ENCODE results near the gene TBC1D4.
"Not testable (repeated sequence)": the region's sequence is repeated elsewhere in the genome, so short reads cannot be mapped to it uniquely, and the experiment has no call there.

The TBC1D4 gene

DNA sequence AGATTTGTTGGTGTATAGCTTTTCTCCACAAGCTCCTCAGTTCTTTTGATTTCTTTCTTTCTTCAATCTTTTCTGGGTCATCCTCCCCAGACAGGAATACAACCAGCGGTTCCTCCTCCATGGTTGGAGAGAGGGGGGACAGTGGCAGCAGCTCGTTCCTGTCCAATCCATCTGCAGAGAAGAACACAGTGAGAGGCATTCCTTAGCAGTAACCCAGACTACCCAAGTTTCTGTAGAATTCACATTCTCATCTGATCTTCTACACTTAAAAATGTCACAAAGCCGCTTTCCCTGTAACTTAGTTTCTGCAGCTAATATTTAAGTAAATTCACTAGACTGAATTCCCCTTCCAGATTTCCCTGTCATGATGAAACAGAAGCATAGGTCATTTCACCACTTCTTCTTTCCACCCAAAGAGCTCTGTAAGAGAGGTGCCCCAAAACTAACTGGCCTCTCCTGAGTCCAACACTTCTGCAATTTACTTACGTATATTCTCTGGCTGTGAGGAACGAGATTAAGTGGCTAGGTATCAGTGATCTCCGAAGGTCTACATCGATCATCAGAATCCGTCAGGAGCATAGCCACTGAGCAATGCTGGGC, 171.9 kb downstream of the TBC1D4 start:
- H3K9me2 ChIP-seq (replicated peaks; ENCODE audit: insufficient read depth, low read length) = no peaks in the 10 kb centered on the region
- H3K27me3 ChIP-seq (replicated peaks; ENCODE audit: insufficient read depth, low read length) = no peaks in the 10 kb centered on the region
- no peak for DNase-seq
- no peak overlapping the region for H3K9ac ChIP-seq (ENCODE audit: low read length)
- H3K9me3 ChIP-seq (replicated peaks; ENCODE audit: insufficient read depth, low read length) = no peaks in the 10 kb centered on the region
- no peak overlapping the region for H3K4me2 ChIP-seq (ENCODE audit: low read depth, low read length)
- H3K79me2 ChIP-seq (ENCODE audit: low read length) = no peaks in the 10 kb centered on the region
- H3K36me3 ChIP-seq (replicated peaks; ENCODE audit: insufficient read depth, low read length) = no peaks in the 10 kb centered on the region
- no peak overlapping the region for H3K27ac ChIP-seq (ENCODE audit: low read length)
- H3K4me3 ChIP-seq (ENCODE audit: low read length) = no peak overlapping the region
- no peak overlapping the region for H2AFZ ChIP-seq (ENCODE audit: low read length)
- no peaks in the 10 kb centered on the region for H4K20me1 ChIP-seq (ENCODE audit: insufficient read depth, low read length)
- no peaks in the 10 kb centered on the region for H3F3A ChIP-seq (ENCODE audit: insufficient read depth, low read length)
- no peaks in the 10 kb centered on the region for H3K4me1 ChIP-seq (ENCODE audit: low read length)
- TF ChIP-seq EZH2 (optimal IDR thresholded peaks at IDR 0.05; ENCODE audit: low read depth, low read length) = no peak
- TF ChIP-seq, protein P1, sequence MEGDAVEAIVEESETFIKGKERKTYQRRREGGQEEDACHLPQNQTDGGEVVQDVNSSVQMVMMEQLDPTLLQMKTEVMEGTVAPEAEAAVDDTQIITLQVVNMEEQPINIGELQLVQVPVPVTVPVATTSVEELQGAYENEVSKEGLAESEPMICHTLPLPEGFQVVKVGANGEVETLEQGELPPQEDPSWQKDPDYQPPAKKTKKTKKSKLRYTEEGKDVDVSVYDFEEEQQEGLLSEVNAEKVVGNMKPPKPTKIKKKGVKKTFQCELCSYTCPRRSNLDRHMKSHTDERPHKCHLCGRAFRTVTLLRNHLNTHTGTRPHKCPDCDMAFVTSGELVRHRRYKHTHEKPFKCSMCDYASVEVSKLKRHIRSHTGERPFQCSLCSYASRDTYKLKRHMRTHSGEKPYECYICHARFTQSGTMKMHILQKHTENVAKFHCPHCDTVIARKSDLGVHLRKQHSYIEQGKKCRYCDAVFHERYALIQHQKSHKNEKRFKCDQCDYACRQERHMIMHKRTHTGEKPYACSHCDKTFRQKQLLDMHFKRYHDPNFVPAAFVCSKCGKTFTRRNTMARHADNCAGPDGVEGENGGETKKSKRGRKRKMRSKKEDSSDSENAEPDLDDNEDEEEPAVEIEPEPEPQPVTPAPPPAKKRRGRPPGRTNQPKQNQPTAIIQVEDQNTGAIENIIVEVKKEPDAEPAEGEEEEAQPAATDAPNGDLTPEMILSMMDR (IDR thresholded peaks at IDR 0.05; ENCODE audit: low read length) = no peak
- TF ChIP-seq EZH2phosphoT487 (IDR thresholded peaks at IDR 0.05; ENCODE audit: low read length) = no peak

DNA sequence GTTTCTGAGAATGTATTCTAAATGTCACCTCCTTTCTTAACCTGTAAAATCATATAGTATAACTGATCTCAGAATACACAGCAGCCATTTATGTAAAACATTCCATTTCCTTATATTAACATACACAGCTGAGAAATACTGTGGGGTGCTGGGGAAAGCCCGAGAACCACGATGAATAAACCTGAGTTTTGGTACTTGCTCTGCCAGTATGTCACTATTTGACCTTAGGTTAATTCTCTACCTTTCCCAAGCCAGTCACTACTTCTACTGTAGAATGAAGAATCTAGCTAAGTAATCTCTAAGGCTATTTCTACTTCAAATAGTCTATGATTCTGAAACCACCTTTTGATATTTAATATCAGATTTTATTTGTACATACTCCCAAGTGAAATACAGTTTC, 173.7 kb downstream of the TBC1D4 start:
- H3K4me2 ChIP-seq (ENCODE audit: low read depth, low read length) = no peak overlapping the region
- H2AFZ ChIP-seq (ENCODE audit: low read length) = no peak overlapping the region
- no peaks in the 10 kb centered on the region for H3K79me2 ChIP-seq (ENCODE audit: low read length)
- H3K9me2 ChIP-seq (replicated peaks; ENCODE audit: insufficient read depth, low read length) = no peaks in the 10 kb centered on the region
- H3K9me3 ChIP-seq (replicated peaks; ENCODE audit: insufficient read depth, low read length) = no peaks in the 10 kb centered on the region
- DNase-seq = no peak
- TF ChIP-seq EZH2phosphoT487 (IDR thresholded peaks at IDR 0.05; ENCODE audit: low read length) = no peak
- no peak for TF ChIP-seq EZH2 (optimal IDR thresholded peaks at IDR 0.05; ENCODE audit: low read depth, low read length)
- TF ChIP-seq, protein P1 (IDR thresholded peaks at IDR 0.05; ENCODE audit: low read length) = no peak
- no peaks in the 10 kb centered on the region for H3K4me1 ChIP-seq (ENCODE audit: low read length)
- H3K9ac ChIP-seq (ENCODE audit: low read length) = no peak overlapping the region
- H3K4me3 ChIP-seq (ENCODE audit: low read length) = no peak overlapping the region
- no peaks in the 10 kb centered on the region for H3K36me3 ChIP-seq (replicated peaks; ENCODE audit: insufficient read depth, low read length)
- no peaks in the 10 kb centered on the region for H4K20me1 ChIP-seq (ENCODE audit: insufficient read depth, low read length)
- no peaks in the 10 kb centered on the region for H3F3A ChIP-seq (ENCODE audit: insufficient read depth, low read length)
- no peaks in the 10 kb centered on the region for H3K27me3 ChIP-seq (replicated peaks; ENCODE audit: insufficient read depth, low read length)
- H3K27ac ChIP-seq (ENCODE audit: low read length) = no peak overlapping the region

DNA sequence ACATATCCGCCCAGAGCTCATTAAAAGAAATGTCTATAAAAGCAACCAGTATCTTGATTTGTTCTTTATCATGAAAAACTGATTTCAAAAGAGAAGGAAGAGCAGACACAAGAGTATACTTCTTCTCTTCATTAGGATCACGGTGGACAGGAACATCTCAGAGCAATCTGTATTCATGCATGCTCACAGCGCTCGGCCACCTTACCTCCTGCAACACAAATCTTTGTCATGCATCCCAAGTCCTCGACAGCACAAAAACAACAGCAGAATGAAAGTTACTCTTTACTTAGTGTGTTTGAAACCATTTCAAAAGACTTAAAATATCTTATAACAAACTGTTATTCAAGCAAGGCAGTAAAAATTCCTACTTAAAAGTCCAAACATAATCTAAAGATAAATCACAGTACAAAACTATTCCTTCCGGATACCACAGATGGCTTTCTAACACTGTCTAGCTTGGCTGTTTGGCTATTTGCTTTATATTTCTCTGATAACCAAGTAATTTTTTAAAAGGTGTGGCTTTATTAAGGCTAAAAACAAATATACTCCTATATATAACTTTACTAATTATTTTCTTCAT, 174.5 kb downstream of the TBC1D4 start:
- no peaks in the 10 kb centered on the region for H4K20me1 ChIP-seq (ENCODE audit: insufficient read depth, low read length)
- no peaks in the 10 kb centered on the region for H3K9me2 ChIP-seq (replicated peaks; ENCODE audit: insufficient read depth, low read length)
- no peaks in the 10 kb centered on the region for H3K36me3 ChIP-seq (replicated peaks; ENCODE audit: insufficient read depth, low read length)
- H2AFZ ChIP-seq (ENCODE audit: low read length) = no peak overlapping the region
- TF ChIP-seq EZH2phosphoT487 (IDR thresholded peaks at IDR 0.05; ENCODE audit: low read length) = no peak
- TF ChIP-seq, protein P1 (IDR thresholded peaks at IDR 0.05; ENCODE audit: low read length) = no peak
- no peak for TF ChIP-seq EZH2 (optimal IDR thresholded peaks at IDR 0.05; ENCODE audit: low read depth, low read length)
- H3K4me2 ChIP-seq (ENCODE audit: low read depth, low read length) = no peak overlapping the region
- H3K4me3 ChIP-seq (ENCODE audit: low read length) = no peak overlapping the region
- no peak overlapping the region for H3K9ac ChIP-seq (ENCODE audit: low read length)
- no peaks in the 10 kb centered on the region for H3K4me1 ChIP-seq (ENCODE audit: low read length)
- no peak overlapping the region for H3K27ac ChIP-seq (ENCODE audit: low read length)
- H3K27me3 ChIP-seq (replicated peaks; ENCODE audit: insufficient read depth, low read length) = no peaks in the 10 kb centered on the region
- no peaks in the 10 kb centered on the region for H3F3A ChIP-seq (ENCODE audit: insufficient read depth, low read length)
- no peaks in the 10 kb centered on the region for H3K79me2 ChIP-seq (ENCODE audit: low read length)
- H3K9me3 ChIP-seq (replicated peaks; ENCODE audit: insufficient read depth, low read length) = no peaks in the 10 kb centered on the region
- no peak for DNase-seq

DNA sequence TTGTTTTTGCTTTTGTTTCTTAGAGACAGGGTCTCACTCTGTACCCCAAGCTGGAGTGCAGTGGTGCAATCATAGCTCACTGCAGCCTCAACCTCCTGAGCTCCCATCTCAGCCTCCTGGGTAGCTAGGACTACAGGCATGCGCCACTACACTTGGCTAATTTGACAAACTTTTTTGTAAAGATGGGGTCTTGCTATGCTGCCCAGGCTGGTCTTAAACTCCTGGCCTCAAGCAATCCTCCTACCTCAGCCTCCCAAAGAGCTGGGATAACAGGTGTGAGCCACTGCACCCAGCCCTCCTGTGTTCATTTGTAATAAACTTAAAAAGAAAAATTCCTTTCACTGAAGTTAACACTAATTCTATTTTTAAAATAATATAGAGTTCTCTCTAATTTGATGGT, 175.0 kb downstream of the TBC1D4 start:
- not testable (repeated sequence) for H3K4me2 ChIP-seq (ENCODE audit: low read depth, low read length); H3K27me3 ChIP-seq (replicated peaks; ENCODE audit: insufficient read depth, low read length); H3K36me3 ChIP-seq (replicated peaks; ENCODE audit: insufficient read depth, low read length); DNase-seq; H3F3A ChIP-seq (ENCODE audit: insufficient read depth, low read length); H3K4me3 ChIP-seq (ENCODE audit: low read length); H3K9me3 ChIP-seq (replicated peaks; ENCODE audit: insufficient read depth, low read length); H3K9me2 ChIP-seq (replicated peaks; ENCODE audit: insufficient read depth, low read length); H4K20me1 ChIP-seq (ENCODE audit: insufficient read depth, low read length); H3K4me1 ChIP-seq (ENCODE audit: low read length); H3K79me2 ChIP-seq (ENCODE audit: low read length); H3K9ac ChIP-seq (ENCODE audit: low read length); H3K27ac ChIP-seq (ENCODE audit: low read length); H2AFZ ChIP-seq (ENCODE audit: low read length)
